ENCODE results near the gene PDRG1.

PDRG1 gene

GRCh38 chr20:31951530-31952453 lies at the start of gene PDRG1:
PDRG1 (minus strand) TSS chr20:31952046; CDS start chr20:31951961, 85 bp downstream.
- DNase-seq = peak; percentile 95

- DNase-seq = no peak
These were observed 46.4 kb upstream of the PDRG1 start for GRCh38 chr20:31998246-31998645.

GRCh38 chr20:31996996-31997395 lies 45.1 kb upstream of the PDRG1 start:
- DNase-seq = no peak

GRCh38 chr20:31992086-31992485 lies 40.2 kb upstream of the PDRG1 start:
- DNase-seq = no peak

- DNase-seq = no peak
These were observed 39.5 kb upstream of the PDRG1 start for GRCh38 chr20:31991339-31991705.

GRCh38 chr20:31990641-31991338 lies 38.9 kb upstream of the PDRG1 start:
- no peak for DNase-seq

- no peak for DNase-seq
These were observed 37.3 kb upstream of the PDRG1 start for GRCh38 chr20:31989030-31989645.

GRCh38 chr20:31988430-31989015 lies 36.7 kb upstream of the PDRG1 start:
- DNase-seq = no peak

GRCh38 chr20:31987744-31988143 lies 35.9 kb upstream of the PDRG1 start:
- DNase-seq = no peak

- DNase-seq = no peak
These were observed 33.2 kb upstream of the PDRG1 start for GRCh38 chr20:31984981-31985471.

- no peak for DNase-seq
These were observed 29.9 kb upstream of the PDRG1 start for GRCh38 chr20:31981784-31982183.

GRCh38 chr20:31979713-31980426 lies 28.0 kb upstream of the PDRG1 start:
- no peak for DNase-seq

GRCh38 chr20:31977080-31977479 lies 25.2 kb upstream of the PDRG1 start:
- no peak for DNase-seq

GRCh38 chr20:31975874-31976273 lies 24.0 kb upstream of the PDRG1 start:
- DNase-seq = no peak

GRCh38 chr20:31974951-31975487 lies 23.2 kb upstream of the PDRG1 start:
- DNase-seq = no peak

- DNase-seq = no peak
These were observed 22.4 kb upstream of the PDRG1 start for GRCh38 chr20:31974296-31974695.

- no peak for DNase-seq
These were observed 20.7 kb upstream of the PDRG1 start for GRCh38 chr20:31972471-31973021.

GRCh38 chr20:31969991-31970390 lies 18.1 kb upstream of the PDRG1 start:
- DNase-seq = no peak

- peak; percentile 89 for DNase-seq
These were observed 16.7 kb upstream of the PDRG1 start for GRCh38 chr20:31968291-31969126.

- no peak for DNase-seq
These were observed 16.0 kb upstream of the PDRG1 start, which contains the start of gene XKR7 for GRCh38 chr20:31967830-31968249. XKR7 (plus strand) TSS chr20:31968151; CDS start chr20:31968176, 25 bp downstream.
